ENCODE results near the gene P4HB. TPM values are rescaled to one million over a fixed set of nuclear protein-coding genes. Genes with fewer than 3 reads are reported as not detected.

The P4HB gene
- total RNA-seq, 2 experiments from 2014 or later = 223 to 233 TPM

DNA sequence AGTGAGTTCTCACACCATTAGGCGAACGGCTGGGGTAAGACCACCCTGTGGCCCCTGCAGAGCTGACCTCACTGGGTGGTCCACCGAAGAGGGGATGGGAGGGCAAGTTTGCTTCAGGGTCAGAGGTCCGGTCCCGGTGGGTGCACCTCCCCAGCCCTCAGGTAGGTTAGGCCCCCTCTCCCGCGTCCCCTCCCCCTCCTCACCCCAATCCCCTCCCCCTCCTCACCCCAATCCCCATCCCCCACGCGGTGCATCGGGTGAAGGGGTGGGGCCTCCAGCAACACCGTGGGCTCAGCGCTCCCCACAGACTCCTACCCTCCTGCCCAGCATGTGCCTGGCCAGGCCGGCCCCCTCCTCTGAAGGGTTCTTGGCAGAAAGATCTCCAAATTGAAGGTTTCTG is 40.6 kb downstream of the P4HB start:
- no peak overlapping the region for H3K27ac ChIP-seq (ENCODE audit: low read depth in 1 of 2, low read length in 2 of 2)
- ChIA-PET CTCF (no interaction called here), POLR2A (no interaction called here)
- Mint-ChIP-seq H3K4me3 (no peak overlapping the region), H3K36me3 (ENCODE audit: low read depth) (peaks cover 8% of the 10 kb centered on the region), H3K4me1 (ENCODE audit: low read depth) (no peaks in the 10 kb centered on the region), H3K27me3 (peaks cover 8% of the 10 kb centered on the region), H3K9me3 (no peaks in the 10 kb centered on the region), H3K27ac (no peak overlapping the region)
- TF ChIP-seq CTCF (IDR thresholded peaks at IDR 0.05) = no peak
- ATAC-seq (ENCODE audit: poor library complexity) (no peak), DNase-seq (no peak)
- peaks cover 7% of the 10 kb centered on the region for H3K4me1 ChIP-seq (ENCODE audit: insufficient read depth, low read length)
- no peaks in the 10 kb centered on the region for H3K27me3 ChIP-seq (ENCODE audit: control insufficient read depth in 1 of 2, insufficient read depth in 2 of 2, low read length in 2 of 2)
- peaks cover 17% of the 10 kb centered on the region for H3K36me3 ChIP-seq (ENCODE audit: insufficient read depth, low read length)
- intact Hi-C loops (cut with DNase I, micrococcal nuclease) = no loop called here
- H3K9me3 ChIP-seq (ENCODE audit: control insufficient read depth in 1 of 2, insufficient read depth in 1 of 2, low read length in 2 of 2) = peaks cover 0 to 3% of the 10 kb centered on the region in 2 experiments
- H3K4me3 ChIP-seq (ENCODE audit: low read length) = no peak overlapping the region

DNA sequence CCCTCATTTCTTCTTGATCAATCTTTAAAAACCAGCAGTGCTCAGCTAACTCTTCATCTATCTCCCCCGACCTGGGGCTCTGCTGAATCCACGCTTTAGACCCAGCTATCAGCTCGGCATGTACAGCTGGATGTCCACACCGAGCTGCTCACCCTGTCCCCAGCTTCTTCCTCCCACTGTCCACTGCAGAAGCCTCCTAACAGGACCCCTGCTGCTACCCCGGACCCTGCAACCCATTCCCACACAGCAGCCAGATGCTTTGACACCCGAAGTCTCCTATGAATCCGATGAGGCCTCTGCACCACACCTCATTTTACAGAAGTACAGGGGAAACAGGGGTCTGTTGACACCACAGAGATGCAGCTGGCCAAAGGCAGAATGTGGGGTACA is 42.6 kb downstream of the P4HB start:
- no peaks in the 10 kb centered on the region for H3K4me1 Mint-ChIP-seq (ENCODE audit: low read depth)
- peaks cover 4% of the 10 kb centered on the region for H3K36me3 Mint-ChIP-seq (ENCODE audit: low read depth)
- no peak overlapping the region for H3K27ac ChIP-seq (ENCODE audit: low read depth in 1 of 2, low read length in 2 of 2)
- CTCF ChIA-PET = no interaction called here
- H3K4me1 ChIP-seq (ENCODE audit: insufficient read depth, low read length) = peaks cover 7% of the 10 kb centered on the region
- intact Hi-C loops (cut with DNase I, micrococcal nuclease) = no loop called here
- peaks cover 8% of the 10 kb centered on the region for H3K27me3 Mint-ChIP-seq
- H3K27ac Mint-ChIP-seq = no peak overlapping the region
- H3K4me3 Mint-ChIP-seq = no peak overlapping the region
- H3K27me3 ChIP-seq (ENCODE audit: control insufficient read depth in 1 of 2, insufficient read depth in 2 of 2, low read length in 2 of 2) = no peaks in the 10 kb centered on the region
- POLR2A ChIA-PET = no interaction called here
- no peaks in the 10 kb centered on the region for H3K9me3 Mint-ChIP-seq
- peaks cover 0 to 3% of the 10 kb centered on the region in 2 experiments for H3K9me3 ChIP-seq (ENCODE audit: control insufficient read depth in 1 of 2, insufficient read depth in 1 of 2, low read length in 2 of 2)
- DNase-seq (no peak), ATAC-seq (ENCODE audit: poor library complexity) (no peak)
- peaks cover 7% of the 10 kb centered on the region for H3K36me3 ChIP-seq (ENCODE audit: insufficient read depth, low read length)
- no peak for TF ChIP-seq CTCF (IDR thresholded peaks at IDR 0.05)
- H3K4me3 ChIP-seq (ENCODE audit: low read length) = no peak overlapping the region

DNA sequence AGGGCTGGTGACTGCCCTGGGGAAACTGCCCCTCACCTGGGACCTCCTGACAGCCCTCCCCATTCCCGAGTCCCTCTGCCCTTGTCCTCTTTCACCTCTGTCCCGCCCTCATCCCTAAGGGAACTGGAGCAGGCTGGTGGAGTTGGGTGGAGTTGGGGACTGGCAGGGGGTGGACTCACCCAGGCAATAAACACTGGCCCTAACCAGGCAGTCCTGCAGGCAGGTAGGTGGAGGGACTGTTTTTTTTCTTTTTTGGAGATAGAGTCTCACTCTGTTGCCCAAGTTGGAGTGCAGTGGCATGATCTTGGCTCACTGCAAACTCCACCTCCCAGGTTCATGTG is 44.7 kb downstream of the P4HB start:
- Mint-ChIP-seq H3K36me3 (ENCODE audit: low read depth) (no peaks in the 10 kb centered on the region), H3K9me3 (no peaks in the 10 kb centered on the region), H3K27me3 (peaks cover 8% of the 10 kb centered on the region), H3K4me1 (ENCODE audit: low read depth) (no peaks in the 10 kb centered on the region), H3K27ac (no peak overlapping the region), H3K4me3 (no peak overlapping the region)
- no peak overlapping the region for H3K4me3 ChIP-seq (ENCODE audit: low read length)
- intact Hi-C loops (cut with DNase I, micrococcal nuclease) = no loop called here
- H3K4me1 ChIP-seq (ENCODE audit: insufficient read depth, low read length) = no peaks in the 10 kb centered on the region
- H3K9me3 ChIP-seq (ENCODE audit: control insufficient read depth in 1 of 2, insufficient read depth in 1 of 2, low read length in 2 of 2) = peaks cover 0 to 3% of the 10 kb centered on the region in 2 experiments
- ChIA-PET POLR2A (no interaction called here), CTCF (no interaction called here)
- TF ChIP-seq CTCF (IDR thresholded peaks at IDR 0.05) = no peak
- ATAC-seq (ENCODE audit: poor library complexity) (no peak), DNase-seq (no peak)
- H3K27me3 ChIP-seq (ENCODE audit: control insufficient read depth in 1 of 2, insufficient read depth in 2 of 2, low read length in 2 of 2) = peaks cover 0 to 4% of the 10 kb centered on the region in 2 experiments
- no peaks in the 10 kb centered on the region for H3K36me3 ChIP-seq (ENCODE audit: insufficient read depth, low read length)
- no peak overlapping the region for H3K27ac ChIP-seq (ENCODE audit: low read depth in 1 of 2, low read length in 2 of 2)

Data from CD4-positive, alpha-beta T cell (primary cell).